Neuron (in vitro differentiated cells): ENCODE results near the gene AZU1.

ENCODE experiments used
- H2AFZ ChIP-seq: one replicate; pipeline ENCODE4 v1.6.1; 2013; ENCODE audit warnings: low read depth, mild to moderate bottlenecking, inconsistent platforms, low read length, moderate library complexity
- H3K27me3 ChIP-seq: one replicate; pipeline ENCODE4 v1.6.1; 2013; ENCODE audit warnings: low read length; ENCODE audit not compliant: insufficient read depth
- H3K36me3 ChIP-seq: one replicate; pipeline ENCODE4 v1.6.1; 2013; ENCODE audit warnings: low read length; ENCODE audit not compliant: insufficient read depth
- H3K4me1 ChIP-seq: one replicate; pipeline ENCODE4 v1.6.1; 2013; ENCODE audit warnings: low read length; ENCODE audit not compliant: insufficient read depth
- H3K4me3 ChIP-seq: 2 replicates; pipeline ENCODE4 v1.5.1; 2013; ENCODE audit warnings: mild to moderate bottlenecking, low read length, moderate library complexity
- H3K9me3 ChIP-seq: one replicate; pipeline ENCODE4 v1.6.1; 2013; ENCODE audit warnings: low read length

AZU1 gene

GRCh38 chr19:801030-801860, 26.4 kb upstream of the AZU1 start:
- H3K4me1 ChIP-seq: peaks cover 44% of the 10 kb centered on the region
- H2AFZ ChIP-seq: no peak overlapping the region
- no peak overlapping the region for H3K4me3 ChIP-seq
- H3K27me3 ChIP-seq: no peaks in the 10 kb centered on the region
- peaks cover 64% of the 10 kb centered on the region for H3K36me3 ChIP-seq
- H3K9me3 ChIP-seq: no peaks in the 10 kb centered on the region

- Histone ChIP-seq H3K27me3 (no peaks in the 10 kb centered on the region), H2AFZ (no peak overlapping the region), H3K36me3 (peaks cover 72% of the 10 kb centered on the region), H3K4me1 (peaks cover 42% of the 10 kb centered on the region), H3K4me3 (no peak overlapping the region), H3K9me3 (no peaks in the 10 kb centered on the region)
Measured at GRCh38 chr19:801861-802497, 25.7 kb upstream of the AZU1 start.

- H3K36me3 ChIP-seq: peaks cover 78% of the 10 kb centered on the region
- no peaks in the 10 kb centered on the region for H3K9me3 ChIP-seq
- H2AFZ ChIP-seq: no peak overlapping the region
- no peak overlapping the region for H3K4me3 ChIP-seq
- peaks cover 42% of the 10 kb centered on the region for H3K4me1 ChIP-seq
- H3K27me3 ChIP-seq: no peaks in the 10 kb centered on the region
Measured at GRCh38 chr19:802498-803098, 25.0 kb upstream of the AZU1 start.

- H3K4me3 ChIP-seq: no peak overlapping the region
- peaks cover 42% of the 10 kb centered on the region for H3K4me1 ChIP-seq
- no peak overlapping the region for H2AFZ ChIP-seq
- H3K9me3 ChIP-seq: no peaks in the 10 kb centered on the region
- no peaks in the 10 kb centered on the region for H3K27me3 ChIP-seq
- peaks cover 83% of the 10 kb centered on the region for H3K36me3 ChIP-seq
Measured at GRCh38 chr19:803099-803561, 24.5 kb upstream of the AZU1 start.

- Histone ChIP-seq H3K4me1 (peaks cover 39% of the 10 kb centered on the region), H2AFZ (no peak overlapping the region), H3K9me3 (no peaks in the 10 kb centered on the region), H3K27me3 (no peaks in the 10 kb centered on the region), H3K36me3 (peaks cover 90% of the 10 kb centered on the region), H3K4me3 (no peak overlapping the region)
Measured at GRCh38 chr19:803686-804418, 23.8 kb upstream of the AZU1 start.

- H3K9me3 ChIP-seq: no peaks in the 10 kb centered on the region
- H3K4me3 ChIP-seq: no peak overlapping the region
- H2AFZ ChIP-seq: no peak overlapping the region
- peaks cover 32% of the 10 kb centered on the region for H3K4me1 ChIP-seq
- H3K27me3 ChIP-seq: no peaks in the 10 kb centered on the region
- peaks cover 93% of the 10 kb centered on the region for H3K36me3 ChIP-seq
Measured at GRCh38 chr19:804419-805165, 23.0 kb upstream of the AZU1 start.

GRCh38 chr19:805166-805551, 22.5 kb upstream of the AZU1 start:
- Histone ChIP-seq H2AFZ (no peak overlapping the region), H3K27me3 (no peaks in the 10 kb centered on the region), H3K36me3 (peaks cover 96% of the 10 kb centered on the region), H3K4me3 (no peak overlapping the region), H3K9me3 (no peaks in the 10 kb centered on the region), H3K4me1 (peaks cover 27% of the 10 kb centered on the region)

- Histone ChIP-seq H3K36me3 (peaks cover 96% of the 10 kb centered on the region), H3K4me3 (no peak overlapping the region)
Measured at GRCh38 chr19:805600-806550, 21.8 kb upstream of the AZU1 start.

GRCh38 chr19:806815-807421, 20.7 kb upstream of the AZU1 start:
- H3K36me3 ChIP-seq: peaks cover 96% of the 10 kb centered on the region
- H3K4me1 ChIP-seq: peaks cover 9% of the 10 kb centered on the region
- H3K9me3 ChIP-seq: no peaks in the 10 kb centered on the region
- H3K27me3 ChIP-seq: no peaks in the 10 kb centered on the region
- no peak overlapping the region for H2AFZ ChIP-seq
- no peak overlapping the region for H3K4me3 ChIP-seq

More at GRCh38 chr19:805600-806550, 21.8 kb upstream of the AZU1 start:
- H3K27me3 ChIP-seq: no peaks in the 10 kb centered on the region
- no peaks in the 10 kb centered on the region for H3K9me3 ChIP-seq
- peaks cover 20% of the 10 kb centered on the region for H3K4me1 ChIP-seq
- no peak overlapping the region for H2AFZ ChIP-seq

GRCh38 chr19:807627-808422, 19.8 kb upstream of the AZU1 start:
- H3K36me3 ChIP-seq: peaks cover 92% of the 10 kb centered on the region
- H3K9me3 ChIP-seq: no peaks in the 10 kb centered on the region
- H3K4me1 ChIP-seq: peaks cover under 1% of the 10 kb centered on the region
- no peaks in the 10 kb centered on the region for H3K27me3 ChIP-seq
- H2AFZ ChIP-seq: no peak overlapping the region
- no peak overlapping the region for H3K4me3 ChIP-seq

GRCh38 chr19:808423-808775, 19.2 kb upstream of the AZU1 start:
- H3K36me3 ChIP-seq: peaks cover 92% of the 10 kb centered on the region
- no peak overlapping the region for H2AFZ ChIP-seq
- no peak overlapping the region for H3K4me3 ChIP-seq
- H3K9me3 ChIP-seq: no peaks in the 10 kb centered on the region
- no peaks in the 10 kb centered on the region for H3K4me1 ChIP-seq
- no peaks in the 10 kb centered on the region for H3K27me3 ChIP-seq
